ENCODE data around the gene G6PC1. TPM values are rescaled to one million over a fixed set of nuclear protein-coding genes. Genes with fewer than 3 reads are reported as not detected.
"Not testable (repeated sequence)": the region's sequence is repeated elsewhere in the genome, so short reads cannot be mapped to it uniquely, and the experiment has no call there.

The G6PC1 gene
- total RNA-seq, 1 donor from 2014 or later: not detected

DNA sequence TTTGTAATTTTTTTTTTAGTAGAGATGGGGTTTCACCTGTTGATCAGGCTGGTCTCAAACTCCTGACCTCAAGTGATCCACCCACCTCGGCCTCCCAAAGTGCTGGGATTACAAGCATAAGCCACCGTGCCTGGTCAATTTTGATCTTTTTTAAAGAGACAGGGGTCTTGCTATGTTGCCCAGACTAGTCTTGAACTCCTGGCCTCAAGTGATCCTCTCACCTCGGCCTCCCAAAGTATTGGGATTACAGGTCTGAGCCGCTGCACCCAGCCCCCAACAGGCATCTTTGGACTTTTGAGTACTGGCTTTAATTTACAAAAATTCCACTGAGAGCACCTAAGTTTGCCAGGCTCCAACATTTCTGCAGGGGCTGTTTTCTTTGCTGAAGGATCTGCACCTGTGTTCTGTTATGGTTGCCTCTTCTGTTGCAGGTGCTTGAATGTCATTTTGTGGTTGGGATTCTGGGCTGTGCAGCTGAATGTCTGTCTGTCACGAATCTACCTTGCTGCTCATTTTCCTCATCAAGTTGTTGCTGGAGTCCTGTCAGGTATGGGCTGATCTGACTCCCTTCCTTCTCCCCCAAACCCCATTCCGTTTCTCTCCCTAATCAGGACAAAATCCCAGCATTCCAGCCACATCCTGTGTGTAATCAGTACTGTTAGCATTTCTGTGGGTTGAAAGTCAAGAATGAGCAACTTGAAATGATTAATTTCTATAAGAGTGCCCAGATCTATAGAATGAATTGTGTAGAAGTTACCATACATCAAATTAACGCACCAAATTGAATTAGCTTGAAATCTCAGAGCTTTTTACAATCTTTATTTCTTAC is 8.5 kb downstream of the G6PC1 start:
- Histone ChIP-seq H3K4me1 (no peaks in the 10 kb centered on the region), H3K27ac (no peak overlapping the region), H3K36me3 (no peaks in the 10 kb centered on the region), H3K27me3 (no peaks in the 10 kb centered on the region), H3K4me3 (no peak overlapping the region), H3K9me3 (no peaks in the 10 kb centered on the region)
- DNase-seq (ENCODE audit: extremely low spot score in 2 of 2): no peak
- intact Hi-C loops (cut with DNase I): no loop called here
- no peak for TF ChIP-seq POLR2AphosphoS5 (IDR thresholded peaks at IDR 0.05; ENCODE audit: insufficient read depth in 1 of 2, low read depth in 1 of 2)
- TF ChIP-seq, protein P1, sequence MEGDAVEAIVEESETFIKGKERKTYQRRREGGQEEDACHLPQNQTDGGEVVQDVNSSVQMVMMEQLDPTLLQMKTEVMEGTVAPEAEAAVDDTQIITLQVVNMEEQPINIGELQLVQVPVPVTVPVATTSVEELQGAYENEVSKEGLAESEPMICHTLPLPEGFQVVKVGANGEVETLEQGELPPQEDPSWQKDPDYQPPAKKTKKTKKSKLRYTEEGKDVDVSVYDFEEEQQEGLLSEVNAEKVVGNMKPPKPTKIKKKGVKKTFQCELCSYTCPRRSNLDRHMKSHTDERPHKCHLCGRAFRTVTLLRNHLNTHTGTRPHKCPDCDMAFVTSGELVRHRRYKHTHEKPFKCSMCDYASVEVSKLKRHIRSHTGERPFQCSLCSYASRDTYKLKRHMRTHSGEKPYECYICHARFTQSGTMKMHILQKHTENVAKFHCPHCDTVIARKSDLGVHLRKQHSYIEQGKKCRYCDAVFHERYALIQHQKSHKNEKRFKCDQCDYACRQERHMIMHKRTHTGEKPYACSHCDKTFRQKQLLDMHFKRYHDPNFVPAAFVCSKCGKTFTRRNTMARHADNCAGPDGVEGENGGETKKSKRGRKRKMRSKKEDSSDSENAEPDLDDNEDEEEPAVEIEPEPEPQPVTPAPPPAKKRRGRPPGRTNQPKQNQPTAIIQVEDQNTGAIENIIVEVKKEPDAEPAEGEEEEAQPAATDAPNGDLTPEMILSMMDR (IDR thresholded peaks at IDR 0.05): no peak
- TF ChIP-seq POLR2A (IDR thresholded peaks at IDR 0.05): no peak

DNA sequence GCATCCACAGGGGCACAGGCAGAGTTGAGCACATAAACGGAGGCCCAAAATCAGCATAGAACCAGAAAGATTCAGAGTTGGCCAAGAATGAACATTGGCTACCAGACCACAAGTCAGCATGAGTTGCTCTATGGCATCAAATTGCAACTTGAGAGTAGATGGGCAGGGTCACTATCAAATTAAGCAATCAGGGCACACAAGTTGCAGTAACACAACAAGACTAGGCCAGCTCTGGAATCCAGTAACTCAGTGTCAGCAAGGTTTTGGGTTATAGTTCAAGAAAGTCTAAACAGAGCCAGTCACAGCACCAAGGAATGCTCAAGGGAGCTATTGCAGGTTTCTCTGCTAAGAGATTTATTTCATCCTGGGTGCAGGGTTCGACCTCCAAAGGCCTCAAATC is 12.9 kb downstream of the G6PC1 start:
- no peaks in the 10 kb centered on the region for H3K27me3 ChIP-seq
- TF ChIP-seq POLR2A (IDR thresholded peaks at IDR 0.05): no peak
- no peak for TF ChIP-seq POLR2AphosphoS5 (IDR thresholded peaks at IDR 0.05; ENCODE audit: insufficient read depth in 1 of 2, low read depth in 1 of 2)
- TF ChIP-seq, protein P1 (IDR thresholded peaks at IDR 0.05): no peak
- no peak overlapping the region for H3K27ac ChIP-seq
- H3K4me3 ChIP-seq: no peak overlapping the region
- intact Hi-C loops (cut with DNase I): no loop called here
- H3K36me3 ChIP-seq: no peaks in the 10 kb centered on the region
- H3K9me3 ChIP-seq: no peaks in the 10 kb centered on the region
- no peak for DNase-seq (ENCODE audit: extremely low spot score in 2 of 2)
- H3K4me1 ChIP-seq: no peaks in the 10 kb centered on the region

DNA sequence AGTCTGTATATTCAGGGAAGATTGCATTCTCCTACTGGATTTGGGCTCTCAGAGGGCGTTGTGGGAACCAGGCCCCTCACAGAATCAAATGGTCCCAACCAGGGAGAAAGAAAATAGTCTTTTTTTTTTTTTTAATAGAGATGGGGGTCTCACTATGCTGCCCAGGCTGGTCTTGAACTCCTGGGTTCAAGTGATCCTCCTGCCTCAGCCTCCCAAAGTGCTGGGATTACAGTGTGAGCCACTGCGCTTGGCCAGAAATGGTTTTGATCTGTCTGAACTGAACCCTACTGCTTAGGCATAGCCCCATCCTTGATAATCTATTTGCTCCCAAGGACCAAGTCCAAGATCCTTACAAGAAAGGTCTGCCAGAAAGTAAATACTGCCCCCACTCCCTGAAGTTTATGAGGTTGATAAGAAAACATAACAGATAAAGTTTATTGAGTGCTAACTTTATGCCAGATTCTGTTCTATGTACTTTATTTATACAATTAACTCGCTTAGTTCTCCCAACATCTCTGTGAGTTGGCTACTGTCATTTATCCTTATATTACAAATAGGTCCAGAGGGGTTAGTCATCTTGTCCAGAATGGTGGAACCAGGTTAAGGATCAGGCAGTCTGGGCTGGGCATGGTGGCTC is 13.5 kb downstream of the G6PC1 start:
- H3K36me3 ChIP-seq: no peaks in the 10 kb centered on the region
- no peak for DNase-seq (ENCODE audit: extremely low spot score in 2 of 2)

DNA sequence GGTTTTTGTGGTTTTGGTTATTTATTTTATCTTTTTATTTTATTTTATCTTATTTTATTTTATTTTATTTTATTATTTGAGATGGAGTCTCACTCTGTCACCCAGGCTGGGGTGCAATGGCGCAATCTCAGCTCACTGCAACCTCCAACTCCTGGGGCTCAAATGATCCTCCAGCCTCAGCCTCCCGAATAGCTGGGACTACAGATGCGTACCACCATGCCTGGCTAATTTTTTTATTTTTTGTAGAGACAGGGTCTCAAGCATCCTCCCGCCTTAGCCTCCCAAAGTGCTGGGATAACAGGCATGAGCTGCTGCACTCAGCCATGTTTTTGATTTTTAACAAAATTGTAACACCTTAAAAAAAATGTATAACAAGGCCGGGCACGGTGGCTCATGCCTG is 14.7 kb downstream of the G6PC1 start:
- intact Hi-C loops (cut with DNase I): not testable (repeated sequence)

More for the DNA sequence above, 13.5 kb downstream of the G6PC1 start:
- H3K27me3 ChIP-seq: no peaks in the 10 kb centered on the region
- no peaks in the 10 kb centered on the region for H3K4me1 ChIP-seq
- intact Hi-C loops (cut with DNase I): no loop called here
- H3K9me3 ChIP-seq: no peaks in the 10 kb centered on the region
- no peak overlapping the region for H3K27ac ChIP-seq
- H3K4me3 ChIP-seq: no peak overlapping the region
- TF ChIP-seq POLR2A (IDR thresholded peaks at IDR 0.05) (no peak), POLR2AphosphoS5 (IDR thresholded peaks at IDR 0.05; ENCODE audit: insufficient read depth in 1 of 2, low read depth in 1 of 2) (no peak)
- TF ChIP-seq, protein P1 (IDR thresholded peaks at IDR 0.05): no peak

DNA sequence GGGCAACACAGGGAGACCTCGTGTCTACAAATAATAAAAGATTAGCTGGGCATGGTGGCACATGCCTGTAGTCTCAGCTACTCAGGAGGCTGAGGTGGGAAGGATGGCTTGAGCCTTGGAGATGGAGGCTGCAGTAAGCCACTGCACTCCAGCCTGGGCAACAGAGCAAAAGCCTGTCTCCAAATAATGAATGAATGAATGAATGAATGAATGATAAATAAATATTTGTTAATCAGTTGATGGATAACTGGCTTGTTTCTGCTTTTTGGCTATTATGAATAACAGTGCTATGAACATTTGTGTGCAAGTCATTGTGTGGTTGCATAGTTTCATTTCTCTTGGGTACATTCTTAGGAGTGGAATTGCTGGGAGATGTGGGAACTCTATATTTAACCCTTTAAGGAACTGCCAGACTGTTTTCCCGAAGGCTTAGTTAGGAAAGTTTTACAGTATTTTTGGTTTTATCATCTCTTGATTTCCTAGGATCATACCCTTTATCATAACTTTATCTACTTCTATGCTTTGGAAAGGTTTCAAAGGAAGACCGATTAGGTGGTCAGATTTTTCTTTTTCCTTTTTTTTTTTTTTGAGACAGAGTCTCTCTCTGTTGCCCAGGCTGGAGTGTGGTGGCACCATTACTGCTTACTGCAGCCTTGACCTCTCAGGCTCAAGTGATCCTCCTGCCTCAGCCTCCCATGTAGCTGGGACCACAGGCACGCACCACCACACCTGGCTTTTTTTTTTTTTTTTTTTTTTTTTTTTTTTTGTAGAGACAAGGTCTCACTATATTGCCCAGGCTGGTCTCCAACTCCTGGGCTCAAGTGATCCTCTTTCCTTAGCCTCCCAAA is 16.0 kb downstream of the G6PC1 start:
- H3K36me3 ChIP-seq; H3K9me3 ChIP-seq; H3K27me3 ChIP-seq; DNase-seq (ENCODE audit: extremely low spot score in 2 of 2); H3K4me1 ChIP-seq; intact Hi-C loops (cut with DNase I); H3K4me3 ChIP-seq; H3K27ac ChIP-seq: not testable (repeated sequence)

More for the DNA sequence above, 14.7 kb downstream of the G6PC1 start:
- not testable (repeated sequence) for H3K4me1 ChIP-seq; H3K27me3 ChIP-seq; H3K36me3 ChIP-seq; DNase-seq (ENCODE audit: extremely low spot score in 2 of 2); H3K9me3 ChIP-seq; H3K27ac ChIP-seq; H3K4me3 ChIP-seq
